DOHH2 (cell line): ENCODE data around the gene PSEN2.
"Not testable (repeated sequence)": the region's sequence is repeated elsewhere in the genome, so short reads cannot be mapped to it uniquely, and the experiment has no call there.

ENCODE experiments used
- EZH2phosphoT487 ChIP-seq: fragments of 200-600 bp; sonication (generic); IDR thresholded peaks from 2 replicates; pipeline ENCODE4 v1.6.1; 2017; ENCODE audit warnings: borderline replicate concordance, mild to moderate bottlenecking, antibody characterized with exemption, low read length, moderate library complexity, mixed read lengths
- TF ChIP-seq, protein P1 (sequence below): fragments of 200-600 bp; sonication (generic); IDR thresholded peaks from one replicate; pipeline ENCODE4 v1.5.1; 2014; ENCODE audit warnings: antibody characterized with exemption, mild to moderate bottlenecking, low read depth, low read length; ENCODE audit not compliant: poor library complexity, severe bottlenecking

DNA sequence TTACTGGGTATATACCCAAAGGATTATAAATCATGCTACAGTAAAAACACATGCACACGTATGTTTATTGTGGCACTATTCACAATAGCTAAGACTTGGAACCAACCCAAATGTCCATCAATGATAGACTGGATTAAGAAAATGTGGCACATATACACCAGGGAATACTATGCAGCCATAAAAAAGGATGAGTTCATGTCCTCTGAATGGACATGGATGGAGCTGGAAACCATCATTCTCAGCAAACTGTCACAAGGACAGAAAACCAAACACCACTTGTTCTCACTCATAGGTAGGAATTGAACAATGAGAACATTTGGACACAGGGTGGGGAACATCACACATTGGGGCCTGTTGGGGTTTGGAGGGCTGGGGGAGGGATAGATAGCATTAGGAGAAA is 15.9 kb upstream of the PSEN2 start:
- TF ChIP-seq, protein P1, sequence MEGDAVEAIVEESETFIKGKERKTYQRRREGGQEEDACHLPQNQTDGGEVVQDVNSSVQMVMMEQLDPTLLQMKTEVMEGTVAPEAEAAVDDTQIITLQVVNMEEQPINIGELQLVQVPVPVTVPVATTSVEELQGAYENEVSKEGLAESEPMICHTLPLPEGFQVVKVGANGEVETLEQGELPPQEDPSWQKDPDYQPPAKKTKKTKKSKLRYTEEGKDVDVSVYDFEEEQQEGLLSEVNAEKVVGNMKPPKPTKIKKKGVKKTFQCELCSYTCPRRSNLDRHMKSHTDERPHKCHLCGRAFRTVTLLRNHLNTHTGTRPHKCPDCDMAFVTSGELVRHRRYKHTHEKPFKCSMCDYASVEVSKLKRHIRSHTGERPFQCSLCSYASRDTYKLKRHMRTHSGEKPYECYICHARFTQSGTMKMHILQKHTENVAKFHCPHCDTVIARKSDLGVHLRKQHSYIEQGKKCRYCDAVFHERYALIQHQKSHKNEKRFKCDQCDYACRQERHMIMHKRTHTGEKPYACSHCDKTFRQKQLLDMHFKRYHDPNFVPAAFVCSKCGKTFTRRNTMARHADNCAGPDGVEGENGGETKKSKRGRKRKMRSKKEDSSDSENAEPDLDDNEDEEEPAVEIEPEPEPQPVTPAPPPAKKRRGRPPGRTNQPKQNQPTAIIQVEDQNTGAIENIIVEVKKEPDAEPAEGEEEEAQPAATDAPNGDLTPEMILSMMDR: not testable (repeated sequence)
- not testable (repeated sequence) for TF ChIP-seq EZH2phosphoT487
